Measurements from ENCODE around the gene WRAP73. TPM values are rescaled to one million over a fixed set of nuclear protein-coding genes. Genes with fewer than 3 reads are reported as not detected.
"Not testable (repeated sequence)": the region's sequence is repeated elsewhere in the genome, so short reads cannot be mapped to it uniquely, and the experiment has no call there.

Gene WRAP73
- total and polyA plus RNA-seq, 8 donors, result 0.89 to 55.4 (median 12.6) TPM

- H3K9me3 ChIP-seq; H3K27ac ChIP-seq; H3K27me3 ChIP-seq; intact Hi-C loops (cut with DNase I; ENCODE audit: low total_unique reads); H3K4me3 ChIP-seq; H3K36me3 ChIP-seq: not testable (repeated sequence)
- WGBS, 5 donors, result 22 to 40% (median 25%) methylated on average over 9 to 15 of the region's 15 CpGs
- H3K4me1 ChIP-seq, result peaks cover 16 to 57% (median 38%) of the 10 kb centered on the region in 4 donors
- TF ChIP-seq, protein P1, sequence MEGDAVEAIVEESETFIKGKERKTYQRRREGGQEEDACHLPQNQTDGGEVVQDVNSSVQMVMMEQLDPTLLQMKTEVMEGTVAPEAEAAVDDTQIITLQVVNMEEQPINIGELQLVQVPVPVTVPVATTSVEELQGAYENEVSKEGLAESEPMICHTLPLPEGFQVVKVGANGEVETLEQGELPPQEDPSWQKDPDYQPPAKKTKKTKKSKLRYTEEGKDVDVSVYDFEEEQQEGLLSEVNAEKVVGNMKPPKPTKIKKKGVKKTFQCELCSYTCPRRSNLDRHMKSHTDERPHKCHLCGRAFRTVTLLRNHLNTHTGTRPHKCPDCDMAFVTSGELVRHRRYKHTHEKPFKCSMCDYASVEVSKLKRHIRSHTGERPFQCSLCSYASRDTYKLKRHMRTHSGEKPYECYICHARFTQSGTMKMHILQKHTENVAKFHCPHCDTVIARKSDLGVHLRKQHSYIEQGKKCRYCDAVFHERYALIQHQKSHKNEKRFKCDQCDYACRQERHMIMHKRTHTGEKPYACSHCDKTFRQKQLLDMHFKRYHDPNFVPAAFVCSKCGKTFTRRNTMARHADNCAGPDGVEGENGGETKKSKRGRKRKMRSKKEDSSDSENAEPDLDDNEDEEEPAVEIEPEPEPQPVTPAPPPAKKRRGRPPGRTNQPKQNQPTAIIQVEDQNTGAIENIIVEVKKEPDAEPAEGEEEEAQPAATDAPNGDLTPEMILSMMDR (IDR thresholded peaks at IDR 0.05), result peak in 5 of 7 experiments; percentile 44 to 74 (median 63)
- peak in 1 of 2 donors; percentile 51 for DNase-seq
These were observed 28.7 kb downstream of the WRAP73 start for GRCh38 chr1:3621151-3621671.

DNA sequence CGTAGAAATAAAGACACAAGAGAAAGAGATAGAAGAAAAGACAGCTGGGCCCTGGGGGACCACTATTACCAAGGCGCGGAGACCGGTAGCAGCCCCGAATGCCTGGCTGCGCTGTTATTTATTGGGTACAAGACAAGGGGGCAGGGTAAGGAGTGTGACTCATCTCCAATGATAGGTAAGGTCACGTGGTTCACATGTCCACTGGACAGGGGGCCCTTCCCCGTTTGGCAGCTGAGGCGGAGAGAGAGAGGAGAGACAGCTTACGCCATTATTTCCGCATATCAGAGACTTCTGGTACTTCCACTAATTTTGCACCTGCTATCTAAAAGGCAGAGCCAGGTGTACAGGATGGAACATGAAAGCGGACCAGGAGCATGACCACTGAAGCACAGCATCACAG is 29.2 kb downstream of the WRAP73 start:
- H3K4me3 ChIP-seq, result no peak overlapping the region

GRCh38 chr1:3618881-3619671 is 30.8 kb downstream of the WRAP73 start:
- no peaks in the 10 kb centered on the region for H3K27me3 ChIP-seq
- intact Hi-C loops (cut with DNase I; ENCODE audit: low total_unique reads), result loop anchor here (5.0 kb wide), 2 partner anchors 52 to 127 kb away; no protein-coding TSS in a partner anchor
- H3K4me1 ChIP-seq, result peaks cover 11 to 47% (median 26%) of the 10 kb centered on the region in 4 donors
- H3K9me3 ChIP-seq, result no peaks in the 10 kb centered on the region
- no peak overlapping the region for H3K4me3 ChIP-seq
- no peak overlapping the region for H3K27ac ChIP-seq
- WGBS, 5 donors, result 13 to 20% (median 16%) methylated on average over 18 to 21 of the region's 21 CpGs
- peak; percentile 79 to 93 for DNase-seq
- no peaks in the 10 kb centered on the region for H3K36me3 ChIP-seq
- TF ChIP-seq, protein P1 (IDR thresholded peaks at IDR 0.05), result peak in 5 of 7 experiments; percentile 73 to 84 (median 82)
- TF ChIP-seq EP300 (IDR thresholded peaks at IDR 0.05) (no peak), POLR2A (IDR thresholded peaks at IDR 0.05) (no peak), POLR2AphosphoS5 (IDR thresholded peaks at IDR 0.05) (peak in 1 of 3 donors; percentile 49)

More for the DNA sequence above, 29.2 kb downstream of the WRAP73 start:
- no peak overlapping the region for H3K27ac ChIP-seq
- intact Hi-C loops (cut with DNase I; ENCODE audit: low total_unique reads), result no loop called here
- H3K4me1 ChIP-seq, result peaks cover 12 to 52% (median 34%) of the 10 kb centered on the region in 4 donors
- WGBS, 5 donors, result 84 to 87% (median 85%) methylated on average over 12 of the region's 12 CpGs
- no peaks in the 10 kb centered on the region for H3K27me3 ChIP-seq
- TF ChIP-seq EP300 (IDR thresholded peaks at IDR 0.05) (no peak), POLR2A (IDR thresholded peaks at IDR 0.05) (no peak), POLR2AphosphoS5 (IDR thresholded peaks at IDR 0.05) (no peak)
- TF ChIP-seq, protein P1 (IDR thresholded peaks at IDR 0.05), result no peak
- no peaks in the 10 kb centered on the region for H3K9me3 ChIP-seq
- H3K36me3 ChIP-seq, result no peaks in the 10 kb centered on the region
- DNase-seq, result no peak

GRCh38 chr1:3618531-3618880 is 31.4 kb downstream of the WRAP73 start:
- Histone ChIP-seq H3K27ac (no peak overlapping the region), H3K27me3 (no peaks in the 10 kb centered on the region), H3K9me3 (no peaks in the 10 kb centered on the region), H3K4me3 (no peak overlapping the region), H3K36me3 (no peaks in the 10 kb centered on the region), H3K4me1 (peaks cover 6 to 41% (median 20%) of the 10 kb centered on the region in 4 donors)
- intact Hi-C loops (cut with DNase I; ENCODE audit: low total_unique reads), result loop anchor here (5.0 kb wide), 2 partner anchors 51 to 126 kb away; no protein-coding TSS in a partner anchor
- WGBS, 5 donors, result 68 to 76% (median 74%) methylated on average over 4 to 9 of the region's 9 CpGs
- TF ChIP-seq POLR2AphosphoS5 (IDR thresholded peaks at IDR 0.05) (no peak), EP300 (IDR thresholded peaks at IDR 0.05) (no peak), POLR2A (IDR thresholded peaks at IDR 0.05) (no peak)
- TF ChIP-seq, protein P1 (IDR thresholded peaks at IDR 0.05), result no peak
- no peak for DNase-seq

Measured in stomach (tissue), 9 donors.